K562 (cell line): ENCODE results near the gene GAP43. TPM values are rescaled to one million over a fixed set of nuclear protein-coding genes. Genes with fewer than 3 reads are reported as not detected.

Experiments used
- ATAC-seq: fragments of 200-7000 bp; cut with Tn5 transposase; 3 replicates; pipeline ENCODE4 v1.9.1; 2020; ENCODE audit warnings: moderate library complexity
- BruUV-seq: library from RNA; stranded (reverse); fragments of 400-500 nt; replicated peaks from 2 replicates; lab custom pipeline; 2021; lab: Mats Ljungman, UMichigan
- CTCF ChIA-PET: fragments of 300-600 bp; formaldehyde crosslinking; extraction: SDS; loops from one replicate; lab custom pipeline; 2021; ENCODE audit warnings: low intra/inter-chr PET ratio; lab: Yijun Ruan, JAX
- POLR2A ChIA-PET: fragments of 300-600, 350-650 bp; sonication (Branson Sonifier 250); formaldehyde crosslinking; extraction: SDS; loops from one replicate; lab custom pipeline; 2021; ENCODE audit warnings: antibody characterized with exemption, inconsistent platforms; lab: Yijun Ruan, JAX
- DNase-seq, 4 experiments: peaks; one replicate each; pipeline versions ENCODE4 v3.0.0 to v3.0.0-alpha.2; 2011 to 2018; ENCODE audit warnings: low spot score in 3 of 4, mixed read lengths in 3 of 4; ENCODE audit errors: extremely low read depth in 1 of 4
- FAIRE-seq: peaks from 2 replicates; lab custom pipeline; 2011; peaks lifted over from hg19 to GRCh38; lab: Jason Lieb, UNC
- H2AFZ ChIP-seq: 2 replicates; pipeline ENCODE4 v1.6.0; 2011; ENCODE audit warnings: low read depth, low read length, control low read depth, inconsistent platforms
- H3K27ac ChIP-seq: fragments of 200-600 bp; 3 replicates; pipeline ENCODE4 v1.8.0; 2011; ENCODE audit warnings: low read depth, mild to moderate bottlenecking, control low read depth, inconsistent platforms, low read length, moderate library complexity, mixed read lengths; ENCODE audit errors: extremely low read depth
- H3K27me3 ChIP-seq, 2 experiments: fragments of 300-600 bp in 1 of 2; 2 replicates in 1 of 2; 3 replicates in 1 of 2; pipeline versions ENCODE4 v1.6.0 to v1.8.0; 2011; ENCODE audit warnings: inconsistent platforms in 2 of 2, low read length in 2 of 2, mild to moderate bottlenecking in 1 of 2, mixed read lengths in 1 of 2, moderate library complexity in 1 of 2; ENCODE audit not compliant: control insufficient read depth in 2 of 2, insufficient read depth in 2 of 2
- H3K36me3 ChIP-seq: fragments of 300-600 bp; 3 replicates; pipeline ENCODE4 v1.8.0; 2011; ENCODE audit warnings: mild to moderate bottlenecking, low read length, inconsistent platforms; ENCODE audit not compliant: control insufficient read depth, insufficient read depth
- H3K4me1 ChIP-seq, 2 experiments: fragments of 200-600 bp in 1 of 2; replicated peaks in 1 of 2; 2 replicates in 1 of 2; 3 replicates in 1 of 2; pipeline versions ENCODE4 v1.5.1 to v1.8.0; 2011; ENCODE audit warnings: inconsistent platforms in 2 of 2, low read length in 2 of 2, mild to moderate bottlenecking in 1 of 2, mixed read lengths in 1 of 2, moderate library complexity in 1 of 2; ENCODE audit not compliant: control insufficient read depth in 2 of 2, insufficient read depth in 2 of 2
- H3K4me2 ChIP-seq: 2 replicates; pipeline ENCODE4 v1.6.1; 2011; ENCODE audit warnings: low read length, control low read depth, inconsistent platforms, mixed read lengths; ENCODE audit not compliant: insufficient read depth
- H3K4me3 ChIP-seq: fragments of 200-600 bp; sonication (generic), shearing (Covaris generic); 2 replicates; pipeline ENCODE4 v1.5.1; 2016; ENCODE audit warnings: control low read depth, inconsistent platforms
- H3K79me2 ChIP-seq: fragments of 200-600 bp; 3 replicates; pipeline ENCODE4 v1.8.0; 2011; ENCODE audit warnings: low read length, inconsistent platforms; ENCODE audit not compliant: control insufficient read depth, insufficient read depth
- H3K9ac ChIP-seq, 2 experiments: 2 replicates each; pipeline versions ENCODE4 v1.6.0 to v1.6.1; 2011; ENCODE audit warnings: low read depth in 2 of 2, low read length in 2 of 2, control low read depth in 1 of 2, inconsistent platforms in 1 of 2, mild to moderate bottlenecking in 1 of 2, mixed read lengths in 1 of 2; ENCODE audit not compliant: insufficient read depth in 1 of 2
- H3K9me1 ChIP-seq: one replicate; pipeline ENCODE4 v1.6.0; 2011; ENCODE audit warnings: inconsistent platforms, mild to moderate bottlenecking, low read length, moderate library complexity; ENCODE audit not compliant: control insufficient read depth, insufficient read depth
- H3K9me3 ChIP-seq: replicated peaks from 2 replicates; pipeline ENCODE4 v1.5.1; 2011; ENCODE audit warnings: low read depth, low read length, inconsistent platforms; ENCODE audit not compliant: control insufficient read depth, insufficient read depth
- H4K20me1 ChIP-seq: replicated peaks from 2 replicates; pipeline ENCODE4 v1.6.1; 2011; ENCODE audit warnings: low read length, inconsistent platforms, mixed read lengths; ENCODE audit not compliant: control insufficient read depth, insufficient read depth
- CBX3 ChIP-seq, 2 experiments: IDR thresholded peaks; 1 replicate in 1 of 2; 2 replicates in 1 of 2; pipeline ENCODE4 v1.6.1; 2012; ENCODE audit warnings: inconsistent platforms in 2 of 2, low read length in 2 of 2, borderline replicate concordance in 1 of 2, control low read depth in 1 of 2
- CBX5 ChIP-seq: IDR thresholded peaks from 2 replicates; pipeline ENCODE4 v1.6.1; 2014; ENCODE audit warnings: low read depth, borderline replicate concordance
- FOS ChIP-seq: IDR thresholded peaks from 3 replicates; pipeline ENCODE4 v1.6.1; 2011; ENCODE audit not compliant: insufficient read length; ENCODE audit errors: extremely low read depth
- NFXL1 ChIP-seq: fragments of 450-650 bp; formaldehyde crosslinking; IDR thresholded peaks from 2 replicates; pipeline ENCODE4 v1.4.0; 2021; ENCODE audit warnings: mild to moderate bottlenecking
- WGBS: fragments of 100-300 bp; shearing (Covaris generic); methylation state at CpG from one replicate; pipeline ENCODE4 v1.1.6; 2016; ENCODE audit warnings: low coverage, mixed read lengths; ENCODE audit not compliant: insufficient coverage; ENCODE audit errors: missing lambda C conversion rate; 5-methylcytosine and 5-hydroxymethylcytosine counted together
- in situ Hi-C: fragments of 300-500 bp; cut with MboI; formaldehyde crosslinking; loops from 4 replicates; pipeline ENCODE4 v1.15.0; 2018; ENCODE audit warnings: inconsistent platforms, mixed read lengths
- intact Hi-C: fragments of 100-400 bp; cut with micrococcal nuclease; formaldehyde crosslinking; loops from 2 replicates; pipeline ENCODE4 v1.14.2; 2022
- polyA plus RNA-seq, 8 experiments: library from polyadenylated mRNA; depleted of rRNA in 4 of 8; stranded (reverse) in 5 of 8; unstranded in 3 of 8; fragments of >200 nt; fragmentation: Nextera tagmentation in 2 of 8; fragmentation: Illumina TruSeq in 1 of 8; extraction: Ambion mirVana in 2 of 8; extraction: Trizol in 1 of 8; gene quantifications; 2 replicates each; pipeline versions ENCODE4 v1.2.1 to v1.2.3, GENCODE V29; 2011 to 2014; ENCODE audit warnings: inconsistent platforms in 1 of 8, missing spikeins in 1 of 8
- total RNA-seq, 7 experiments: library from RNA; depleted of rRNA in 6 of 7; stranded (reverse); fragments of >200 nt in 6 of 7; fragmentation: Illumina TruSeq in 2 of 7; extraction: Trizol in 2 of 7; gene quantifications; 2 replicates each; pipeline versions ENCODE4 v1.2.1 to v1.2.3, GENCODE V29; 2011 to 2021; ENCODE audit warnings: low replicate concordance in 1 of 7
- TF ChIP-seq, protein P1 (sequence below): fragments of 450-650 bp; IDR thresholded peaks from one replicate; pipeline ENCODE4 v1.6.1; 2018; ENCODE audit warnings: mild to moderate bottlenecking, moderate library complexity; ENCODE audit not compliant: partially characterized antibody

Gene GAP43
- total and polyA plus RNA-seq, 9 of the 15 experiments (the other 6 are each of a cell fraction or from before 2014, with no cell fraction given), result 0.04 to 0.11 (median 0.09) TPM; not detected in 6

DNA sequence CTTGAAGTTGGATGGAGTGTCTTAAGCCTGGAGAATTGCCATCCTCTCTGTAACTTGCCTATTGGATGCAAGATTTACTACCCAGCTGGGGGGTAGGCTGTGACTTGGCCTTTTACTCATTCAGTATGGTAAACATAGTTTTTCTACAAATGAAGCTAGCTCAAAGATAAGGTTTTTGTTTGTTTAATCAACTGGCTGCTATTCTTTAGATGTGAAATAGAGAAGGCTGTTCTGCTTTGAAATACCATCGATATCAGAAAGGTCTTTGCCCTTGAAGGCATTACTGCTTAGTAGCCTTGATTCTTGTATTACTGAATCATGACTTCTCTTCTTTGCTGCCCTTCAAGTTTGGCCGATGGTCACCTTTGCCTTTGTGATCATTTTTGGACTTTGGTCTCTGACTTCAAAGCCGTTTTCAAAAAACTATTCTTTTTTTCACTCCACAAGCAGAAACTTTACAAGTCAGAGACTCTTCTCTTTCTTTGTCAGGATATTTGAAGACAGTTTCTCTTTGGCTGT, 83.1 kb downstream of the GAP43 start (continued):
- TF ChIP-seq NFXL1 (CRISPR knock-in tag) (no peak), CBX3 (IDR thresholded peaks at IDR 0.05; ENCODE audit: borderline replicate concordance in 1 of 2, low read length in 2 of 2) (no peak)

DNA sequence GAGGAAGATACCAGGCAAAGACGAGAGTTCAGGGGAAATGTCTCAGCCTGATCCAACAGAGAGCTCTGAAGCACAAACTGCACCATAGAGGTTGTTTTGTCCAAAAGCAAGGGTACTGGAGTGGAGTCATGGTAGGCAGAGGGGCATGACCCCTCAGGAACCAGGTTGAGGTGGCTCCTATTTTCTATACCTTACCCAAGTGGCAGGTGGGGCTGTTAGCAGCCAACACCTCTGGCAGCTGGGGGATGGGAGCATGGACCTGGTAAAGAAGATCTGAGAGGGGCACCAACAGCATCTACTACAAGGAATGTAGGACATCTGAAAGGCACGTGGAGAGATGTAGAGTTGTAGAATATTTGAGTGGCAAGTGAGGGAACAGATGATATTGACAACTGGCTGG, 85.2 kb downstream of the GAP43 start:
- no peak for TF ChIP-seq FOS
- TF ChIP-seq CBX5, result no peak
- TF ChIP-seq, protein P1, sequence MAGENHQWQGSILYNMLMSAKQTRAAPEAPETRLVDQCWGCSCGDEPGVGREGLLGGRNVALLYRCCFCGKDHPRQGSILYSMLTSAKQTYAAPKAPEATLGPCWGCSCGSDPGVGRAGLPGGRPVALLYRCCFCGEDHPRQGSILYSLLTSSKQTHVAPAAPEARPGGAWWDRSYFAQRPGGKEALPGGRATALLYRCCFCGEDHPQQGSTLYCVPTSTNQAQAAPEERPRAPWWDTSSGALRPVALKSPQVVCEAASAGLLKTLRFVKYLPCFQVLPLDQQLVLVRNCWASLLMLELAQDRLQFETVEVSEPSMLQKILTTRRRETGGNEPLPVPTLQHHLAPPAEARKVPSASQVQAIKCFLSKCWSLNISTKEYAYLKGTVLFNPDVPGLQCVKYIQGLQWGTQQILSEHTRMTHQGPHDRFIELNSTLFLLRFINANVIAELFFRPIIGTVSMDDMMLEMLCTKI, result no peak
- no peaks in the 10 kb centered on the region for H3K9me1 ChIP-seq
- FAIRE-seq (no peak), DNase-seq (no peak), ATAC-seq (no peak)
- intact Hi-C loops, result no loop called here
- ChIA-PET POLR2A (interaction anchor here (0.8 kb wide), 1 partner anchor 9 kb away, joined by 4 read pairs; no protein-coding TSS in a partner anchor), CTCF (no interaction called here)
- no peaks in the 10 kb centered on the region for H3K9me3 ChIP-seq
- H3K27me3 ChIP-seq, result no peaks in the 10 kb centered on the region
- H3K27ac ChIP-seq, result no peak overlapping the region
- in situ Hi-C loops, result no loop called here
- no peaks in the 10 kb centered on the region for H3K4me1 ChIP-seq
- no TSS peak for BruUV-seq
- no peak overlapping the region for H3K9ac ChIP-seq
- 44% methylated on average over 2 of the region's 2 CpGs for WGBS
- H3K36me3 ChIP-seq, result no peaks in the 10 kb centered on the region
- H4K20me1 ChIP-seq, result no peaks in the 10 kb centered on the region
- no peak overlapping the region for H3K4me2 ChIP-seq
- H2AFZ ChIP-seq, result no peak overlapping the region
- H3K79me2 ChIP-seq, result no peaks in the 10 kb centered on the region
- H3K4me3 ChIP-seq, result no peak overlapping the region
